Activated CD8-positive, alpha-beta memory T cell treated with anti-CD3 and anti-CD28 coated beads, Interleukin-2, amount 10 ng/mL, durations not matched to agents 7 days and 5 days (primary cell): Measurements from ENCODE around the gene ACVR2A. TPM values are rescaled to one million over a fixed set of nuclear protein-coding genes. Genes with fewer than 3 reads are reported as not detected.

Source experiments
- ATAC-seq: fragments of 150-1000 bp; cut with Tn5 transposase; one replicate; pipeline ENCODE4 v1.10.0; 2021; ENCODE audit warnings: moderate library complexity
- CTCF ChIA-PET: fragments of 350-600 bp; sonication (Branson Sonifier 250); formaldehyde crosslinking; loops from one replicate; lab custom pipeline; 2021; ENCODE audit warnings: antibody characterized with exemption; lab: Charles Lee
- DNase-seq: peaks from one replicate; pipeline ENCODE4 v3.0.0-alpha.2; 2020
- H3K27ac Mint-ChIP-seq: one replicate; pipeline ENCODE4 v1.8.0; 2021; ENCODE audit warnings: mild to moderate bottlenecking, mixed read lengths
- H3K27me3 Mint-ChIP-seq: one replicate; pipeline ENCODE4 v1.8.0; 2021; ENCODE audit warnings: mixed read lengths
- H3K36me3 Mint-ChIP-seq: one replicate; pipeline ENCODE4 v1.8.0; 2021; ENCODE audit warnings: mild to moderate bottlenecking, mixed read lengths
- H3K4me1 Mint-ChIP-seq: one replicate; pipeline ENCODE4 v1.8.0; 2021; ENCODE audit warnings: mixed read lengths
- H3K4me3 Mint-ChIP-seq: one replicate; pipeline ENCODE4 v1.8.0; 2021; ENCODE audit warnings: mild to moderate bottlenecking, moderate library complexity, mixed read lengths
- H3K9me3 Mint-ChIP-seq: one replicate; pipeline ENCODE4 v1.8.0; 2022; ENCODE audit warnings: low read depth, mixed read lengths
- total RNA-seq, 2 experiments: library from RNA; stranded (reverse); gene quantifications; one replicate each; pipeline ENCODE4 v1.2.3, GENCODE V29; 2021

ACVR2A gene
- total RNA-seq, 2 experiments from 2014 or later, result 1.5 to 1.6 TPM

- Mint-ChIP-seq H3K4me3 (no peak overlapping the region), H3K27ac (no peak overlapping the region), H3K27me3 (peaks cover 5% of the 10 kb centered on the region), H3K9me3 (no peaks in the 10 kb centered on the region), H3K4me1 (no peaks in the 10 kb centered on the region), H3K36me3 (no peaks in the 10 kb centered on the region)
- no peak for ATAC-seq
- no peak for DNase-seq
- CTCF ChIA-PET, result no interaction called here
Observed at GRCh38 chr2:147865560-147865959, 20.7 kb downstream of the ACVR2A start.

DNA sequence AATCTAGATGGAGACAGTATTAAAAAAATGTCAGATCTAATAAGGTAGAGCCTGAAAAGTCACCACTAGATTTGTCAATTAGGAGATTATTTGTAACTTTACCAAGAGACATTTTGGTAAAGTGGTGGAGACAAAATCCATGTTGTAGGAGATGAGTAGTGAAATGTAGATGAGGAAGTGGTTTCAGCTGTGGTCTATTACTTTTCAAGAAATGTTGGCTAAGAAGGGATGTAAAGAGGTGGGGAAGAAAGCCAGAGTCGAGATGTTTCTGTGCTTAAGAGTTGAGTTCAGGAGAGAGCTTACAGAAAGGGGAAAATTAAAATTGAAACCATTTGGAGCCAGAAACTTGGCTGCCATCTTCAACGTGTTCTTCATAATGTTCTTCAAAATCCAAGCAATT lies 22.2 kb downstream of the ACVR2A start:
- H3K27ac Mint-ChIP-seq, result no peak overlapping the region
- CTCF ChIA-PET, result no interaction called here
- H3K4me1 Mint-ChIP-seq, result no peaks in the 10 kb centered on the region
- DNase-seq (no peak), ATAC-seq (no peak)
- H3K9me3 Mint-ChIP-seq, result no peaks in the 10 kb centered on the region
- H3K27me3 Mint-ChIP-seq, result peaks cover under 1% of the 10 kb centered on the region
- peaks cover 2% of the 10 kb centered on the region for H3K36me3 Mint-ChIP-seq
- H3K4me3 Mint-ChIP-seq, result no peak overlapping the region

GRCh38 chr2:147869934-147870333 lies 25.1 kb downstream of the ACVR2A start:
- no peaks in the 10 kb centered on the region for H3K9me3 Mint-ChIP-seq
- no peak for DNase-seq

GRCh38 chr2:147872967-147873366 lies 28.1 kb downstream of the ACVR2A start:
- H3K4me3 Mint-ChIP-seq, result no peak overlapping the region
- H3K9me3 Mint-ChIP-seq, result no peaks in the 10 kb centered on the region
- no peaks in the 10 kb centered on the region for H3K4me1 Mint-ChIP-seq
- no peaks in the 10 kb centered on the region for H3K27me3 Mint-ChIP-seq
- ATAC-seq (no peak), DNase-seq (no peak)
- peaks cover 2% of the 10 kb centered on the region for H3K36me3 Mint-ChIP-seq
- no peak overlapping the region for H3K27ac Mint-ChIP-seq
- CTCF ChIA-PET, result no interaction called here

More at GRCh38 chr2:147869934-147870333, 25.1 kb downstream of the ACVR2A start:
- Mint-ChIP-seq H3K27me3 (no peaks in the 10 kb centered on the region), H3K4me1 (no peaks in the 10 kb centered on the region), H3K4me3 (no peak overlapping the region), H3K27ac (no peak overlapping the region), H3K36me3 (peaks cover 2% of the 10 kb centered on the region)
- no peak for ATAC-seq
- CTCF ChIA-PET, result no interaction called here

DNA sequence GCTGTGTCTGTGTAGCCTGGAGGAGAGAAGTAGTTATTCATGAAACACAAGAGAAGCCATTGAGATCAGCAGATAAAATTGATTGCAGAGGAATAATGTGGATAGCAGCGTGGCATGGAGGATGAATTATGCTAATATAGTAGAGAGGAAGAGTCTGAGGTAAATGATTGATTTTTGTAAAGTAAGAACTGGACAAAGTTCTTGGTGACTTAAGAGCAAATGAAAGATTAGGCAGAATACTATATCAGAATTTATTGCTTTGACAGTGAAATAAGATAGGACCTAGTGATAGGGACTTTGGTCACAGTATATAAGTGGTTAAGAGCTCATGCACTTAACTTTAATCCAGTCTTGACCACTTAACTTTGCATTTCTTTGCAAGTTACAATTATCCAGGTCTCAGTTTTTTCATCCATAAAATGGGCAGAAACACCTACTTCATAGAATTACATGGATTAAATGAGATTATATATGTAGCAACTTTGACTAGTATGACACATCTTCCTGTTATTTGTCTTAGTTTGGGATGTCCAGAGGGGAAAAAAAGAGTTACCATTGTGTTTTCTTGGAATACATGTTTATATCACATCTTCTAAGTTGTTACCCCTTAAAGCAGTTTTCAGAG lies 29.1 kb downstream of the ACVR2A start:
- Mint-ChIP-seq H3K27ac (no peak overlapping the region), H3K36me3 (peaks cover 2% of the 10 kb centered on the region), H3K27me3 (no peaks in the 10 kb centered on the region), H3K4me3 (no peak overlapping the region), H3K9me3 (no peaks in the 10 kb centered on the region), H3K4me1 (no peaks in the 10 kb centered on the region)
- DNase-seq (no peak), ATAC-seq (no peak)
- CTCF ChIA-PET, result no interaction called here

DNA sequence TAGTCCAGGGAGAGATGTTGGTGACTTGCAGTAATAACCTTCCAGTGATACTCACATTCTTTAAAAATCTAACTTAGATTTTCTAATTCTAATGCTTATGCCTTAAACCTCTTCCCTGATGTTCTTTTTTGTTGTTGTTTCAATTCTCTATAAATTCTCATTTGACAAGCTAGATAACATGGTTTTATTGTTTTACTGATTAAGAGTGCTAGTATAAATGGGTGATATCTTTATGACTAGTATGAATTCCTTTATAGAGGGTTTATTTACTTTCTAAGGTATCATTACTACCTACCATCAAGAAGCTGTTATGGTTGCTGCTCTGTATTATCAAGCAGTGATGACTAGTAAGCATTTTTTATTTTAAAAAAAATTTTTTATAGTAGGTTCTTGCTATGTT lies 35.0 kb downstream of the ACVR2A start:
- H3K27me3 Mint-ChIP-seq, result no peaks in the 10 kb centered on the region

GRCh38 chr2:147882631-147883030 lies 37.8 kb downstream of the ACVR2A start:
- Mint-ChIP-seq H3K36me3 (no peaks in the 10 kb centered on the region), H3K27ac (no peak overlapping the region), H3K4me1 (peaks cover 2% of the 10 kb centered on the region), H3K9me3 (no peaks in the 10 kb centered on the region), H3K27me3 (no peaks in the 10 kb centered on the region), H3K4me3 (no peak overlapping the region)
- DNase-seq, result no peak
- CTCF ChIA-PET, result no interaction called here
- no peak for ATAC-seq

More for the DNA sequence above, 35.0 kb downstream of the ACVR2A start:
- Mint-ChIP-seq H3K4me3 (no peak overlapping the region), H3K36me3 (no peaks in the 10 kb centered on the region), H3K4me1 (peaks cover 2% of the 10 kb centered on the region), H3K9me3 (no peaks in the 10 kb centered on the region), H3K27ac (no peak overlapping the region)
- CTCF ChIA-PET, result no interaction called here
- no peak for ATAC-seq
- no peak for DNase-seq

DNA sequence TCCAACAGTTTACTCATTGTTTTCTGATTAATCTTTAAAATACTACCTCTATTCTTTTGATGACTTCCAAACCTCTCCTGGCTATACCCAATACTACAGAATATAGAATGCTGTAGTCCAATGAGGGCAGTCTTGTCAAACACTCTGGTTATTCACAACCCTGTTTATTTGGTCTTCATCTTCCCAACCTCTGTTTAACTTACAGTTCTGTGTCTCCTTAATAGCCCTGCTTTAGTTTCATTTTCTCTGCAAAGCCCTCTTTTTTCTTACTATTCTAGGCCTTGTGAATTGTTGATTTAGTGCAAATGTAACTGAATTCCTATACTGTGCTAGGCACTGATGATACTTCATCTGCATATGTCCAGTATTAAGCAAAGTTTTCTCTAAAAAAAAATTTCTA lies 40.0 kb downstream of the ACVR2A start:
- H3K27ac Mint-ChIP-seq, result no peak overlapping the region
- ATAC-seq, result no peak
- H3K9me3 Mint-ChIP-seq, result no peaks in the 10 kb centered on the region
- no peak for DNase-seq
- no peaks in the 10 kb centered on the region for H3K36me3 Mint-ChIP-seq
- no peaks in the 10 kb centered on the region for H3K27me3 Mint-ChIP-seq
- peaks cover 4% of the 10 kb centered on the region for H3K4me1 Mint-ChIP-seq
- CTCF ChIA-PET, result no interaction called here
- H3K4me3 Mint-ChIP-seq, result no peak overlapping the region

DNA sequence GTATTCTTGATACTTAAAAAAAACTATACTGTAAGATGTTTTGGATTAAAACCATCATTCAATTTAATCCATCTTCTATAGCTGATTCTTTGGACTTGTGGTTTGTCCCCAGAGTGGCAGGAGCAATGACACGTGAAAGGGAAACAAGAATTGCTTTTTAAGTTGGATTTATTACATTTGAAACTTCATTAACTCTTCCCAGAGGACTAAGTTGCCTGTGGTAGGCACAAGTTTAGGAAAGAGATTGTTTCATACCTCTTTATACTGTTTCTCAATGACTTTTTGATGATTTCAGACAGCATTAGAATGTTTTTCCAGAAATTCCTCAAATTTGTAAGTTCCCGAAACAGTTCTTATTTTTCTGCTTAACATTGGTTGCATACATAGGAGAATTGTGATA lies 41.3 kb downstream of the ACVR2A start:
- CTCF ChIA-PET, result no interaction called here
- Mint-ChIP-seq H3K27me3 (no peaks in the 10 kb centered on the region), H3K4me3 (no peak overlapping the region), H3K27ac (no peak overlapping the region), H3K9me3 (no peaks in the 10 kb centered on the region), H3K4me1 (peaks cover 4% of the 10 kb centered on the region), H3K36me3 (no peaks in the 10 kb centered on the region)
- ATAC-seq (no peak), DNase-seq (no peak)

DNA sequence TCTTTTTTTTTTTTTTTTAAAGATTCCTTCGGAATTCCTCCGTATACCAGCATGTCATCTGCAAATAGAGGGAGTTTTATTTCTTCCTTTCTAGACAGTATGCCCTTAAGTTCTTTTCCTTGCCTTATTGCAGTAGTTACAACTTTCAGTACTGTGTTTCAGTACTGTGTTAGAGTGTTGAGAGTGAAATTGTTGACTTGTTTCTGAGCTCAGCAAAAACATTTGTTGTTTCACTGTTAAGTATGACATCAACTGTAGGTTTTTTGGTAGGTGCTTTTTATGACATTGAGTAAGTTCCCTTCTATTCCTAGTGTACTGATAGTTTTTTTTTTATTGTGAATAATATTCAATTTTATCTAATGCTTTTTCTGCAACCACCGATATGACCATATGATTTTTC lies 43.9 kb downstream of the ACVR2A start:
- Mint-ChIP-seq H3K4me1 (peaks cover 4% of the 10 kb centered on the region), H3K36me3 (no peaks in the 10 kb centered on the region), H3K9me3 (no peaks in the 10 kb centered on the region), H3K27me3 (no peaks in the 10 kb centered on the region), H3K4me3 (no peak overlapping the region), H3K27ac (no peak overlapping the region)
- CTCF ChIA-PET, result interaction anchor here (1.7 kb wide), 1 partner anchor 22 kb away, joined by 3 read pairs; no protein-coding TSS in a partner anchor
- ATAC-seq (no peak), DNase-seq (no peak)

DNA sequence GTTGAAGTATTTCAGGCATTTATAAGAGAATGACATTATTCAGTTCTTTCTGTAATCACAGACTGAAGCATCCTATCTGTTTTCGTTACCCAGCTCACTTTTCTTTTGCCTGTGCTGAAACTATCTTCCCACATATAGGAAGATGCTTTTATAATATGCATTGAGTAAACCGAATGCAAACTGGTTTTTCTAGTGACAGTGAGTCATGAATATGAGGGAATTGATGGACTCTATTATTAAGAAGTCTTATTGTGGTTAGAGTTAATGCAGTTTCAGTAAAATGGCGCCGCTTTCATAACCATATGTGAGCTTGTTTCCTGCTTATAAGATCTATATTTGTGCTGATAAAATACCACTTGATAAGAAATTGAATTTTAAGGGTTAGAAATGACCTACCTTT lies 59.2 kb downstream of the ACVR2A start:
- CTCF ChIA-PET, result no interaction called here
- DNase-seq (no peak), ATAC-seq (no peak)
- Mint-ChIP-seq H3K9me3 (no peaks in the 10 kb centered on the region), H3K27ac (no peak overlapping the region), H3K4me1 (no peaks in the 10 kb centered on the region), H3K27me3 (peaks cover 2% of the 10 kb centered on the region), H3K36me3 (no peaks in the 10 kb centered on the region), H3K4me3 (no peak overlapping the region)

DNA sequence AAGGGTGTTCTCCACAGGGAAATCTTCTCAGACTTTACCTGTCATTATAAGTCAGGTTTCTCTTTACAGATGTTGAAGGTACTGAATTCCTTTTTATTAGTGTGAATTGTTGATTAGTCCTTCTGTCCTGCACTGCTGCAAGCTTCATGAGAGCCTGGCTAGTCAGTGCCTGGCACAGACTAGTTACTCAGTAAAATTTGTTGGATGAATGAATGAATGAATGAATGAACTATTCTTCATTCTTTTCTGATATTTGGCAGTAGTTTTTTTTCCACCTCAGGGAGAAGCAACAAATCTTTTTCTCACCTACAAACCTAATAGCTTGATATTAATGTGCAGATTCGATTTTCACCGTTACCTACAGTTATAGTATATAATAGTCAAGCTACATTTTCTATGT lies 64.3 kb downstream of the ACVR2A start:
- no peak for DNase-seq
- no peak overlapping the region for H3K27ac Mint-ChIP-seq
- peaks cover 2% of the 10 kb centered on the region for H3K27me3 Mint-ChIP-seq
- H3K4me3 Mint-ChIP-seq, result no peak overlapping the region
- no peaks in the 10 kb centered on the region for H3K9me3 Mint-ChIP-seq
- CTCF ChIA-PET, result interaction anchor here (1.8 to 5.4 kb wide), 2 partner anchors 11 to 826 kb away, joined by 4 to 41 read pairs; no protein-coding TSS in a partner anchor
- H3K4me1 Mint-ChIP-seq, result peaks cover 2% of the 10 kb centered on the region
- no peaks in the 10 kb centered on the region for H3K36me3 Mint-ChIP-seq
- no peak for ATAC-seq

GRCh38 chr2:147910990-147911473 lies 66.2 kb downstream of the ACVR2A start:
- peaks cover 2% of the 10 kb centered on the region for H3K4me1 Mint-ChIP-seq
- no peak overlapping the region for H3K27ac Mint-ChIP-seq
- CTCF ChIA-PET, result interaction anchor here (0.7 to 5.4 kb wide), 12 partner anchors 9 to 870 kb away, joined by 3 to 41 read pairs (median 4); no protein-coding TSS in a partner anchor
- ATAC-seq (no peak), DNase-seq (no peak)
- peaks cover 2% of the 10 kb centered on the region for H3K27me3 Mint-ChIP-seq
- H3K9me3 Mint-ChIP-seq, result no peaks in the 10 kb centered on the region
- no peaks in the 10 kb centered on the region for H3K36me3 Mint-ChIP-seq
- H3K4me3 Mint-ChIP-seq, result no peak overlapping the region

GRCh38 chr2:147913701-147914480 lies 69.1 kb downstream of the ACVR2A start:
- peaks cover 2% of the 10 kb centered on the region for H3K4me1 Mint-ChIP-seq
- H3K27ac Mint-ChIP-seq, result no peak overlapping the region
- no peaks in the 10 kb centered on the region for H3K9me3 Mint-ChIP-seq
- H3K4me3 Mint-ChIP-seq, result no peak overlapping the region
- CTCF ChIA-PET, result interaction anchor here (0.7 to 5.4 kb wide), 3 partner anchors 465 to 831 kb away, joined by 5 to 41 read pairs (median 7); no protein-coding TSS in a partner anchor
- peaks cover 2% of the 10 kb centered on the region for H3K27me3 Mint-ChIP-seq
- DNase-seq (no peak), ATAC-seq (no peak)
- no peaks in the 10 kb centered on the region for H3K36me3 Mint-ChIP-seq
